Ascending aorta (tissue), 2 donors: ENCODE measurements around the gene SLC25A25. TPM values are rescaled to one million over a fixed set of nuclear protein-coding genes. Genes with fewer than 3 reads are reported as not detected.

ENCODE experiments used
- DNase-seq, 2 donors: peaks; one replicate each; pipeline ENCODE4 v3.0.0-alpha.2; 2019; ENCODE audit warnings: low spot score in 2 of 2
- H3K27ac ChIP-seq, 2 donors: fragments of 200-600 bp; sonication (generic); one replicate each; pipeline ENCODE4 v1.5.1; 2016 to 2017; ENCODE audit warnings: mild to moderate bottlenecking in 1 of 2
- H3K27me3 ChIP-seq: fragments of 200-600 bp; sonication (generic); one replicate; pipeline ENCODE4 v1.5.1; 2017
- H3K36me3 ChIP-seq, 2 donors: fragments of 200-600 bp; sonication (generic); one replicate each; pipeline ENCODE4 v1.5.1; 2016
- H3K4me1 ChIP-seq, 2 donors: fragments of 200-600 bp; sonication (generic); one replicate each; pipeline ENCODE4 v1.5.1; 2016 to 2017; ENCODE audit warnings: mild to moderate bottlenecking in 1 of 2
- H3K4me3 ChIP-seq, 2 donors: fragments of 200-600 bp; sonication (generic); one replicate each; pipeline ENCODE4 v1.5.1; 2016 to 2017; ENCODE audit warnings: mild to moderate bottlenecking in 1 of 2
- H3K9me3 ChIP-seq, 2 donors: fragments of 200-600 bp; sonication (generic); one replicate each; pipeline ENCODE4 v1.5.1; 2016
- CTCF ChIP-seq, 3 experiments: fragments of 200-600 bp in 2 of 3; fragments of 450-650 bp in 1 of 3; sonication (generic) in 2 of 3; IDR thresholded peaks; one replicate each; pipeline ENCODE4 v1.5.1; 2016 to 2019; ENCODE audit warnings: antibody characterized with exemption in 3 of 3, mild to moderate bottlenecking in 1 of 3, moderate library complexity in 1 of 3
- intact Hi-C: fragments of 100-400 bp; cut with DNase I; formaldehyde crosslinking; loops from one replicate; pipeline ENCODE4 v1.15.1; 2023
- total RNA-seq: library from RNA; depleted of rRNA; stranded (reverse); fragments of >200 nt; gene quantifications from one replicate; pipeline ENCODE4 v1.1.0, GENCODE V29; 2016

The SLC25A25 gene
- total RNA-seq, 1 donor from 2014 or later, result 27.4 TPM

- no peaks in the 10 kb centered on the region for H3K9me3 ChIP-seq
- intact Hi-C loops, result no loop called here
- H3K27ac ChIP-seq, result peak overlapping the region; percentile 22 to 40
- no peak for TF ChIP-seq CTCF (IDR thresholded peaks at IDR 0.05)
- H3K4me1 ChIP-seq, result peaks cover 4 to 17% of the 10 kb centered on the region in 2 donors
- no peaks in the 10 kb centered on the region for H3K36me3 ChIP-seq
- DNase-seq, result no peak
- H3K27me3 ChIP-seq, result no peaks in the 10 kb centered on the region
- H3K4me3 ChIP-seq, result no peak overlapping the region
Observed at GRCh38 chr9:128082151-128082550, 14.1 kb downstream of the SLC25A25 start.

GRCh38 chr9:128084746-128085145 lies 16.7 kb downstream of the SLC25A25 start:
- no peaks in the 10 kb centered on the region for H3K27me3 ChIP-seq
- no peak for TF ChIP-seq CTCF (IDR thresholded peaks at IDR 0.05)
- intact Hi-C loops, result no loop called here
- DNase-seq, result no peak
- peaks cover 0 to 12% of the 10 kb centered on the region in 2 donors for H3K4me1 ChIP-seq
- H3K4me3 ChIP-seq, result no peak overlapping the region
- no peaks in the 10 kb centered on the region for H3K9me3 ChIP-seq
- no peaks in the 10 kb centered on the region for H3K36me3 ChIP-seq
- H3K27ac ChIP-seq, result no peak overlapping the region

- Histone ChIP-seq H3K4me1 (peaks cover 3 to 13% of the 10 kb centered on the region in 2 donors), H3K9me3 (no peaks in the 10 kb centered on the region), H3K27me3 (no peaks in the 10 kb centered on the region), H3K27ac (no peak overlapping the region), H3K4me3 (no peak overlapping the region), H3K36me3 (no peaks in the 10 kb centered on the region)
- TF ChIP-seq CTCF (IDR thresholded peaks at IDR 0.05), result no peak
- DNase-seq, result no peak
- intact Hi-C loops, result no loop called here
Observed at GRCh38 chr9:128085943-128086342, 17.9 kb downstream of the SLC25A25 start.

GRCh38 chr9:128087262-128087661 lies 19.2 kb downstream of the SLC25A25 start:
- intact Hi-C loops, result no loop called here
- H3K4me3 ChIP-seq, result no peak overlapping the region
- H3K4me1 ChIP-seq, result peaks cover 3 to 16% of the 10 kb centered on the region in 2 donors
- H3K9me3 ChIP-seq, result no peaks in the 10 kb centered on the region
- DNase-seq, result no peak
- no peaks in the 10 kb centered on the region for H3K27me3 ChIP-seq
- no peaks in the 10 kb centered on the region for H3K36me3 ChIP-seq
- no peak overlapping the region for H3K27ac ChIP-seq
- TF ChIP-seq CTCF (IDR thresholded peaks at IDR 0.05), result no peak

GRCh38 chr9:128088253-128088945 lies 20.4 kb downstream of the SLC25A25 start:
- intact Hi-C loops, result no loop called here
- no peaks in the 10 kb centered on the region for H3K9me3 ChIP-seq
- H3K27ac ChIP-seq, result no peak overlapping the region
- no peaks in the 10 kb centered on the region for H3K36me3 ChIP-seq
- no peak for TF ChIP-seq CTCF (IDR thresholded peaks at IDR 0.05)
- no peak for DNase-seq
- no peak overlapping the region for H3K4me3 ChIP-seq
- peaks cover 5 to 27% of the 10 kb centered on the region in 2 donors for H3K4me1 ChIP-seq
- no peaks in the 10 kb centered on the region for H3K27me3 ChIP-seq
